ENCODE data around the gene SLC16A4. TPM values are rescaled to one million over a fixed set of nuclear protein-coding genes. Genes with fewer than 3 reads are reported as not detected.

The SLC16A4 gene
- total RNA-seq, 4 donors from 2014 or later, result 0.21 to 1.6 (median 0.89) TPM

Other genes with a start within 250 kb of the SLC16A4 start
- 1 to 10 TPM; 4.5 to 6.9 (median 5.8) TPM for gene SLC6A17, start 240.5 kb downstream of the SLC16A4 start, total RNA-seq
- gene KCNC4, start 180.7 kb downstream of the SLC16A4 start, total RNA-seq, result 1 to 10 TPM; 4.8 to 9.4 (median 7.7) TPM
- gene RBM15, start 51.6 kb downstream of the SLC16A4 start, total RNA-seq, result 10 to 100 TPM; 18.3 to 37.1 (median 21.1) TPM
- 10 to 100 TPM; 47.7 to 76.1 (median 67.0) TPM for gene LAMTOR5, start 16.7 kb upstream of the SLC16A4 start, total RNA-seq
- gene PROK1, start 60.1 kb upstream of the SLC16A4 start, total RNA-seq, result 1 to 10 TPM in 1 of 4 donors, under 1 TPM in 2, not detected in 1; 0.34 to 1.9 (median 0.78) TPM
- not detected for gene KCNA10, start 128.1 kb upstream of the SLC16A4 start, total RNA-seq
- gene KCNA2, start 215.3 kb upstream of the SLC16A4 start, total RNA-seq, result under 1 TPM in 2 of 4 donors, not detected in 2; 0.65 to 0.88 TPM

Measured in lower leg skin (tissue), 4 donors.